ENCODE measurements around the gene ELOVL7. TPM values are rescaled to one million over a fixed set of nuclear protein-coding genes. Genes with fewer than 3 reads are reported as not detected.

ELOVL7 gene
- total and polyA plus RNA-seq, 9 donors, result 0.13 to 5.9 (median 0.60) TPM

DNA sequence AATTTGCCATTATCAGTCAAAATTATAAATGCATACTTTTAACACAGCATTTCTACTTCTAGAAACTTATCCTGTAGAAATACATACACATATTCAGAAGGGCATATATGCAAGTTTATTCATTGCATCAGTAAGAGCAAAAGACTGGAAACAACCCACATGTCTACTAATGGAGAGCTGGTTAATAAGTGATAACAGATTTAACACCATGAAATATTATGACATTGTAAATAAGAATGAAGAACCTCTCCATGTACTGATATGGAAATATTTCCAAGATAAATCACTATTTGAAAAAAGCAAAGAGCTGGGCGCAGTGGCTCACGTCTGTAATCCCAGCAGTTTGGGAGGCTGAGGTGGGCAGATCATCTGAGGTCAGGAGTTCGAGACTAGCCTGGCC, 54.5 kb downstream of the ELOVL7 start:
- TF ChIP-seq EP300 (IDR thresholded peaks at IDR 0.05) (no peak), POLR2A (IDR thresholded peaks at IDR 0.05) (no peak)
- TF ChIP-seq, protein P1, sequence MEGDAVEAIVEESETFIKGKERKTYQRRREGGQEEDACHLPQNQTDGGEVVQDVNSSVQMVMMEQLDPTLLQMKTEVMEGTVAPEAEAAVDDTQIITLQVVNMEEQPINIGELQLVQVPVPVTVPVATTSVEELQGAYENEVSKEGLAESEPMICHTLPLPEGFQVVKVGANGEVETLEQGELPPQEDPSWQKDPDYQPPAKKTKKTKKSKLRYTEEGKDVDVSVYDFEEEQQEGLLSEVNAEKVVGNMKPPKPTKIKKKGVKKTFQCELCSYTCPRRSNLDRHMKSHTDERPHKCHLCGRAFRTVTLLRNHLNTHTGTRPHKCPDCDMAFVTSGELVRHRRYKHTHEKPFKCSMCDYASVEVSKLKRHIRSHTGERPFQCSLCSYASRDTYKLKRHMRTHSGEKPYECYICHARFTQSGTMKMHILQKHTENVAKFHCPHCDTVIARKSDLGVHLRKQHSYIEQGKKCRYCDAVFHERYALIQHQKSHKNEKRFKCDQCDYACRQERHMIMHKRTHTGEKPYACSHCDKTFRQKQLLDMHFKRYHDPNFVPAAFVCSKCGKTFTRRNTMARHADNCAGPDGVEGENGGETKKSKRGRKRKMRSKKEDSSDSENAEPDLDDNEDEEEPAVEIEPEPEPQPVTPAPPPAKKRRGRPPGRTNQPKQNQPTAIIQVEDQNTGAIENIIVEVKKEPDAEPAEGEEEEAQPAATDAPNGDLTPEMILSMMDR (IDR thresholded peaks at IDR 0.05), result no peak
- Histone ChIP-seq H3K27me3 (no peaks in the 10 kb centered on the region), H3K27ac (no peak overlapping the region), H3K4me3 (no peak overlapping the region), H3K36me3 (no peaks in the 10 kb centered on the region), H3K4me1 (ENCODE audit: insufficient read depth) (no peaks in the 10 kb centered on the region), H3K9me3 (no peaks in the 10 kb centered on the region)
- 41 to 73% (median 58%) methylated on average over 3 of the region's 3 CpGs for WGBS, 3 donors
- intact Hi-C loops (cut with DNase I), result no loop called here
- no peak for DNase-seq

DNA sequence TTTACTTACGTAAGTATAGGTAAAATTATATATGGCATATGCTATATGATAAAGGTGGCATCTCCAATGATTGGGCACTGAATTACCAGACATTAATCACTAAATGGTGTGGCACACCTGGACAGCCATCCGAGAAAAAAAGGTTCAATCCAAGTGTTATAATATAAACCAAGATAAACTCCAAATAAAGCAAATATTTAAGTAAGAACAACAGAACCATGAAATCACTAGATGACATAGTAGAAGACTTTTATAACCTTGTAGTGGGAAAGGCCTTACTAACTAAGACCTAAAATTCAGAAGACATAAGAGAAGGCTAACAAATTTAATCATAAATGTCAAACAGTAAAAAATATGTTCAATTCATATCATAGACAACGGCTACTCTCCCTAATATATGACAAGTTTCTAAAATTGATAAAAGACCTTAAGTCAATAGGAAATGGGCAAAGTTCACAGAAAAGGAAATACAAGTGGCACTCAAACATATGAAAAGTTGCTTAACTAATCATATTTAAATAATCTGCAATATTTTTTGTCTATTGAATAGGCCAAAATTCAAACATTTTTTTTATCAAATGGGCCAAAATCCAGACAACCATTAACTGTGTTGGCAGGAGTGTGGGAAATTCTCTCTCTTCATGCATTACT, 55.1 kb downstream of the ELOVL7 start:
- Histone ChIP-seq H3K9me3 (no peaks in the 10 kb centered on the region), H3K4me3 (no peak overlapping the region), H3K27ac (no peak overlapping the region), H3K36me3 (no peaks in the 10 kb centered on the region), H3K27me3 (no peaks in the 10 kb centered on the region), H3K4me1 (ENCODE audit: insufficient read depth) (no peaks in the 10 kb centered on the region)
- intact Hi-C loops (cut with DNase I), result no loop called here
- WGBS, 3 donors, result 60 to 70% (median 63%) methylated on average over 3 of the region's 3 CpGs
- DNase-seq, result no peak
- TF ChIP-seq EP300 (IDR thresholded peaks at IDR 0.05) (no peak), POLR2A (IDR thresholded peaks at IDR 0.05) (no peak)
- TF ChIP-seq, protein P1 (IDR thresholded peaks at IDR 0.05), result no peak

DNA sequence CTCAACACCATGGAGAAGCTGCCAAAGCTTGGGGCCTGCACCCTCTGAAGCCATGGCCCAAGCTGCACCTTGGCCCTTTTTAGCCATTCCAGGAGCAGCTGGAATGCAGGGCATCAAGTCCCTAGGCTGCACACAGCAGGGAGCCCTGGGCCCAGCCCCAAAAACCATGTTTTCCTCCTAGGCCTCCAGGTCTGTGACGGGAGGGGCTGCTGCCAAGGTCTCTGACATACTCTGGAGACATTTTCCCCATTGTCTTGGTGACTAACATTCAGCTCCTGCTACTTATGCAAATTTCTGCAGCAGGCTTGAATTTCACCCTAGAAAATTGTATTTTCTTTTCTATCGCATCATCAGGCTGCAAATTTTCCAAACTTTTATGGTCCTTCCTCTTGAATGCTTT, 64.6 kb downstream of the ELOVL7 start:
- TF ChIP-seq POLR2A (IDR thresholded peaks at IDR 0.05) (no peak), EP300 (IDR thresholded peaks at IDR 0.05) (no peak)
- TF ChIP-seq, protein P1 (IDR thresholded peaks at IDR 0.05), result no peak
- no peak for DNase-seq
- Histone ChIP-seq H3K27ac (no peak overlapping the region), H3K27me3 (no peaks in the 10 kb centered on the region), H3K4me1 (ENCODE audit: insufficient read depth) (no peaks in the 10 kb centered on the region), H3K36me3 (no peaks in the 10 kb centered on the region), H3K9me3 (no peaks in the 10 kb centered on the region), H3K4me3 (no peak overlapping the region)
- intact Hi-C loops (cut with DNase I), result no loop called here
- 70 to 87% (median 79%) methylated on average over 2 of the region's 2 CpGs for WGBS, 3 donors

DNA sequence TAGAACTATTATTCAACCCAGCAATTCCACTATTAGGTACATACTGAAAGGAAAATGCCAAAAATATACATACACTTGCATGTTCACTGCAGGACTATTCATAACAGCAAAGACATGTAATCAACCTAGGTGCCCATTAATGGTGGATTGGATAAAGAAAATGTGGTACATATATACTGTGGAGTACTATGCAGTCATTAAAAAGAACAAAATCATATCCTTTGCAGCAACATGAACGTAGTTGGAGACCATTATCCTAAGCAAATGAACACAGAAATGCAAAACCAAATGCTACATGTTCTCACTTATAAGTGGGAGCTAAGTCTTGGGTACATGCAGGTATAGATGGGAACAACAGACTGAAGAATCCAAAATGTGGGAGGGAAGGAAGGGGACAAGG, 67.7 kb downstream of the ELOVL7 start:
- WGBS, 3 donors, result 65 to 74% (median 69%) methylated on average over 1 of the region's 1 CpG
- TF ChIP-seq, protein P1 (IDR thresholded peaks at IDR 0.05), result no peak
- TF ChIP-seq POLR2A (IDR thresholded peaks at IDR 0.05), result no peak
- TF ChIP-seq EP300 (IDR thresholded peaks at IDR 0.05), result no peak

More for the DNA sequence above, 67.7 kb downstream of the ELOVL7 start:
- Histone ChIP-seq H3K4me1 (ENCODE audit: insufficient read depth) (no peaks in the 10 kb centered on the region), H3K4me3 (no peak overlapping the region), H3K27ac (no peak overlapping the region), H3K9me3 (no peaks in the 10 kb centered on the region), H3K27me3 (no peaks in the 10 kb centered on the region), H3K36me3 (no peaks in the 10 kb centered on the region)
- no peak for DNase-seq
- intact Hi-C loops (cut with DNase I), result no loop called here

Data from ovary (tissue), 9 donors.